ENCODE results near the gene MYADML2.
A peak's percentile ranks its signal among the peaks of the same experiment; 100 is the strongest.

The MYADML2 gene

DNA sequence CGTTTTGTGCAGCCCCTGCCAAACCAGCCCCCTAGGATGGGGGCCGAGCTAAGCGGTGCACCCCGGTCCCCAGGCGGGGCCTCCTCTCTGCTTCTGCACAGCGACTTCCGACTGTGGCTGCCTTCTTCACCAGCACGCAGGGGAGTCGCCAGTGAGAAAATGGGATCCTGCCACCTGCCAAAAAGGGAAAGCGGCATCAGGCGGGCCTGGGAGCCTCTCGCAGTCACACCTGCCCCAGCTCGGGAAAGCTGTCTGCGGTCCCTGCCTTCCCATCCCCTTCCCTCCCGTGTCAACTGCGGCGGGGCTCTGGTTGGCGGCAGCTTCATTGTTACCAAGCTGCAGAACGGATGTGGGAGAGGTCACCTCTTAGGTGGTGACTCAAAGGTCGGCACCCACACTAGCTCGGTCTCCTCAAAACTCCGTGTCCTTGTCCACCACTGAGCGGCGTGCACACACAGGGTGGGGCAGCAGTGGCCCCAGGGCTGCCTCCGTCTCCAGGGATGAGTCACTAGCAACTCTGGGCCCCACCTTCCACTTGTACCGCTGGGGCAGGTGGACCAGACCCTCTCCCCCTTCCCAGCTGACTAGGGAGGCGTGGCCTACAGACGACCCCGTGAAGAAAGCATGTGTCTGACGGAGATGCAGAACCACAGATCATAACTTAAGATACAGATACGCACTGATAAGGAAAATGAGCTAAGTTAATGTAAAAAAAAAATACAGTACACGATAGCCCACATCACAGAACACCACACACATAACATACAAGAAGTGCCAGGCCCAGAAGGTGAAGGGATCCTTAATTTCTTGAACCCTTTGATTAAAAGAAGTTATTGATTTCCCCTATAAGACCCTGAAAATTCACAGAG, 34.4 kb downstream of the MYADML2 start:
- DNase-seq (ENCODE audit: low spot score) (no peak), FAIRE-seq (no peak)

DNA sequence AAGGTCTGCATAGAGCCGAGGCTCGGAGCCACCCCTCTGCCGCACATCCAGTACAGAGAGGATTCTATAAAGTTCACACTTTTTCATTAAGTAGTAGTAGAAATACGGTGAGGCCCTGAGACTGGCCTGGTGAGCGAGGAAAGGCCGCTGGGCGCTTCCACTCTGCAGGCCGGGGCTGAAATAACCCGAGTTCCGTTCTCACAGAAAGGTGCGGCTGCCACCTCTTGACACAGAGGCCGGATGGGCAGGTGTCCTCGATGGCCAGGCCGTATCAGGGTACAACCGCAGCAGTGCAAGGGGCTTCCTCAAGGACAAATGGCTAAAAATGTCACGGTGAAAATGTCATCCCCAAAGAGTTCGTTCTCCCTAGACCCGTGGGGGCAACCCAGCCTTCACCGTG, 35.1 kb downstream of the MYADML2 start:
- DNase-seq (ENCODE audit: low spot score) (no peak), FAIRE-seq (no peak)

DNA sequence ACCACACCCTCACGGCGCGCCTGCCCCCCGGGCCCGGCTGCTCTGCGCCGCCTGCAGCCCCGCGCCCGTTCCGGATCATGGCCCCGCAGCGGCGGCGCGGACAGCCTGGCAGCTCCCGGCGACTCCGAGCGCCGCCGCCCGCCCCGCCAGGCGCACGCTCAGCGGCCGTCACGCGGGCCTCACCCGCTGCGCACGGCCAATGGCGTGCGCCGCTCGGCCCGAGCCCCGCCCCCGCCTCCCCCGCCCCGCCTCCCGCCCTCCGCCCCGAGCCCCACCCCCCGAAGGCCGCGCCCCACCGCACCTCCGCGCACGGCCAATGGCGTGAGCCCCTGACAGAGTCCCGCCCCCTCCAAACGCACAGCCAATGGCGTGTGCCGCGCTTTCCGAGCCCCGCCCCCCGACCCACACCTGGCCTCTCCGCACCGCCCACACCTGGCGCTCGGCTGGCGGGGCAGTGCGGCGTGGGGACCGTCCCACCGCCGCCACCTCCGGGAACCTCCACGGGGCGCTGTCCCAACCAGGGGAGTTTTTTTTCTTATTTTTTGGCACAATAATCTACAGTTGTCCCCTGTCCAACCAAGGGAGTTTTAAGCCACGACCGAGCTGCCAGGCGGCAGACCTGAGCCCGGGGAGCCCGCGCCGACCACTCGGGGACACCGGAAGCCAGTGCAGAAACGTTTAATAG, 35.6 kb downstream of the MYADML2 start, which contains the start of gene PCYT2:
TSS of gene PCYT2 (minus strand) at position 123 of the 685 bp plus-strand sequence. CDS start at position 79, 44 bp downstream.
- no peak for FAIRE-seq

DNA sequence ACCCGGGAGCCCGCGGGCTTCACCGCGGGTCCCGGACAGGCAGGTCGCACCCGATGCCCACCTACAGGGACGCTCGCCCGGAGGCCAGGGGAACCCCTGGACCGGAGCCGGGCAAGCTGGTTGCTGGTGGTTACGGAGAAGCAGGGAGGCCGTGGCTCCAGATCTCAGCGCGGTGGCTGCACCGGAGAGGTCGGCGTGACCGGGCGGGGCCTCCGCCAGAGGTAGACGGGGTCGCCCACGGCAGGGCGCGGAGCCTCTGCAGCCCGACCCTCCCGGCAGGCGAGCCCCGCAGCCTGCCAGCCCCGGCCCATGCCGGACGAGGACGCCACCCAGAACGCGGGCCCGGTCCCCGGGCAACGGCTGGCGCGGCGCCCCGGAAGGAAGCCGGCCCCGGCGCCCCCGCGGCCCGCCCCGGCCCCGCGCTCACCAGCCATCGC, 36.2 kb downstream of the MYADML2 start:
- FAIRE-seq = no peak
- no peak for DNase-seq (ENCODE audit: low spot score)

More for the DNA sequence above, 35.6 kb downstream of the MYADML2 start, which contains the start of gene PCYT2:
- DNase-seq (ENCODE audit: low spot score) = peak; percentile 68

DNA sequence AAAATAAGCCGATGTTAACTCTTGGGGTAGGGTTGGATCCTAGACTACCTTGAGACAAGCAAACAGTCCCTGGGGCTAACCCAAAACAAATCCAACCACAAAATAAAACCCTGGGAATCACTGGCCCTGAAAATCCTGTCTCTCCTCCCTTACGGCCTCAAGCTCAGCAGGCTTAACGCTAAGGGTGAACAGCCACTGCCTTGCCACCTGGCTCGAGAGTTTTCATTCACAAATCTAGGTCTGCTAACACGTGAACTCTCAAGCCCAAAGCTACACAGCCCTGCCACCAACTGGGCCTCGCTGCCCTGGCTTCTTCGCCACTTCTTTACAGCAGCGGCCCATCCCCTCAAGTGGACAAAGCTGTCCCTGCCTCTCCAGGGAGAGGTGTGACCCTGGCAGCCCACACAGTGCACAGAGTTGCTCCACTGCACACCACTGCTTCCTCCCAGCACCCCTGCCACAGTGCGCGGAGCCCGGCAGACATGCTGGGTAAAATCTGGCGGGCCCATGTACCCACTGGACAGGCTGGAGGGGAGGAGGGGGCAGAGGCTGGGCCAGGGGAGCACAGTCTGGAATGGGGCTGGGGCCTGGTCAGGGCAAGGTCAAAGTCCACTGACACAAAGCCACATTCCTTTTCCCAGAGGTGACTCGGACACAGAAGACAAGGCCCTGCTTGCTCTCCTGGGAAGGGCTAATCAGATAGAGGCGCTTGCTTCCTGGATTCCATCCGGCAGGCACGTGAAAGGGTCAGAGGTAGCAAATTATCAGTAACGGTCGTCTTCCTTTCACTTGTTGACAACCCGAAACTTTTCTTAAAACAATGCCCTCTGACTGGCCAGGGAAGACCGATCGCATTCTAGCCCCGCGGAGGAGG, 36.8 kb downstream of the MYADML2 start:
- no peak for FAIRE-seq
- peak; percentile 45 for DNase-seq (ENCODE audit: low spot score)

DNA sequence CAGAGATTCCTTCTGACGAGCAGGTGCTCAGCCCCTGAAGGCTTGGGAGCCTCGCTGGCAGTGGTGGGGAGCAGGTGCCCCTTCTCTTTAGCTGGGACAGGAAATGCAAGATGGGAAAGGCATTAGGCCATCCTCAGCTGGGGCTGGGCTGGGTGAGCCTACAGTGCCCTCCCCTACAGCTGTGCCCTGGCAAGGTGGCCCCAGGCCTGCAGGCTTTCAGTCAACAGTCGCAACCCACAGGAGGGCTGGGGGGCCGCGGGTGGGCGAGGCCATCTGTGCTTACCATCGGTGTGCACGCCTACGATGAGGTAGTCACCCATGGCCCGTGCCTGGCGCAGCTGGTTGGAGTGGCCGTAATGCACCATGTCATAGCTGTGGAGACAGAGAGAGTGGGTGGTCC, 37.8 kb downstream of the MYADML2 start:
- FAIRE-seq = no peak
- no peak for DNase-seq (ENCODE audit: low spot score)

DNA sequence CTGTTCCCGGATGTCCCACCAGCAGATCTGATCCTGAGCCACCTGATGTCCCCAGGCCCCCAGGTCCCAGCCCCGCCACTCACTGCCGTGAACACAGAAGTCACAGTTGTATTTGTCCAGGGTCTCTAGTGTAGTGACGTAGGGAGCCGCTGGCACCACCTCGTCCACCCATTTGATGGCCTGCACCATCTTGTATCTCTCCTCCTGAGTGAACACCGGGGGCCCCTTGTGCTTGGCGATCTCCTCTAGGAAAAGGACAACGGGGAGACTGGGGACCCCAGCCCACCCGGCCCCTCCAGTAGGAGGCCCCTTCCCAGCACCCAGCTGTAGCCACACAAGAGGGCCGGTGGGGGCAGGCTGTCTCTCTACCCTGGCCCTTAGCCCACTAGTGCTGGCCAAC, 38.2 kb downstream of the MYADML2 start:
- FAIRE-seq = no peak

DNA sequence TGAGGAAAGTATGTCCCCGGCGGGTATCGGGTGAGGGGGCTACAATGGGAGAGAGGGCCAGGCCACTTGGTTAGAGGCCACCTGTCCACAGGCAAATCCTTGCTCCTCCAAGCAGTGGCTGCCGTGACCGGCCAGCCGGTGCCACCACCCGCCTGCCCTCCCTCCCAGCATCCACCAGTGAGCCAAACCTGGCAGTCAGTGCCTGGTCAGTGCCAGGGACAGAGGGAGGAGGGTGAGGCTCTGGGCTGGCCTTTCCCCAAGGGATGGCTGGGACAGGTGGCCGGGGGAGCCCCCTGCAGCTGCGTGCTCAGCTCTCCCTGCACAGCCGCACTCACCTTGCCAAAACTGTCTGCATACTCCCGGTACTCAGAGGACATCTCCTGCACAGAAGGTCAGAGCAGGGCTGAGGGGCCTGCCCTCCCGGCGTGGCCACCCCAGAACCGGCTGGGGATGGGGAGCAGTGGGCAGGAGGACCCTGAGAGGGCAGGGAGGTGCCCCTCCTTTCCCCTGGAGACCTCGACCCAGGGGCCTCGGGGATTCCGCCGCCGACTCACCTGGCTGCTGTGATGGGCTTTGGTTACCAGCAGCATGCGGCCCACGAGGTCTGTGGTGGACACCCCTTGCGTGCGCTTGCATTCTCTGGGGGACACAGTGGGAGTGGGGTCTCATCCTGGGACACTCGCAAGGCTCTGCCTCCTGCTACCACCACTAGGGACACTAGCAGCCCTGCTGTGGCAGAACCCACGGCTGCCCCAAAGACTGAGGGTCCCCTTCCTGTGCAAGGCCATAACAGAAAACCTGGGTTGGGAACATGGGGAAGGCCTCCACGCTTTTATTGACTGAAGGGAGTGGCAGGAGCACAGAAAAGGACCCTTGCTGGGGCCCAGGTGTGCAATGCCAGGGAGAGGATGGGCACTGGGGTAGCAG, 39.6 kb downstream of the MYADML2 start:
- no peak for DNase-seq (ENCODE audit: low spot score)
- FAIRE-seq = no peak

More for the DNA sequence above, 38.2 kb downstream of the MYADML2 start:
- no peak for DNase-seq (ENCODE audit: low spot score)

DNA sequence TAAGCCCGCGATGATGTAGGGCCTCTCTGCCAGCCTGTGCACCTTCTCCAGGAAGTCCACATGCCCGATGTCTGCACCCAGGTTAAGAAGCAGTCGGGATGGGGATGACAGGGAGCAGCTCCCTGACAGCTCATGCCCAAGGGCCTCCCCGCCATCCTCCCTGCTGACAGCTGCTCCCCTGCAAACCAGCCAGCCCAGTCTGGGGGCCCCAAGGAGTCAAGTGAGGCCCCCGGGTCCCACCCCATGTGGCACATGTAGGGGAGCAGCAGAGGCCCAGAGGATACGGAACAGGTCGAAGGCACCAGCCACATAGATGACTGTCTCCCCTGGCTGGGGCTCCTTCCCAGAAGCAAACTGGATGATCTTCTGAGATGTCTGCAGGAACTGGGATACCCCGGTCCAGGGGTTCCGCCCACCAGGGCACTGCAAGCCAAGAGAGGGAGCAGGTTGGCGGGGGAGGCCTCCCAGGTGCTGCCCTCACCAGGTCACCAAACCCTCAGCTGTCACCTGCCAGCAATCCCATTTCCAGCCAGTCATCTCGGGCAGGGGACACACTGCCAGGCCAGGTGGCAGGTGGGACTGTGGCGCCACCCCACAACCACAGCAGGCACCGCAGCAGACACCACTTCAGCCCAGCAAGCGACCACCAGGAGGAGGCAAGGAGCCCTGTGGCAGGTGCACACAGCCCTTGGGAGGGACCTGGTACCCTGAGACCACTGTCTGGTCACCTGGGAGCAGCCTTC, 40.4 kb downstream of the MYADML2 start:
- FAIRE-seq = no peak
- DNase-seq (ENCODE audit: low spot score) = no peak

DNA sequence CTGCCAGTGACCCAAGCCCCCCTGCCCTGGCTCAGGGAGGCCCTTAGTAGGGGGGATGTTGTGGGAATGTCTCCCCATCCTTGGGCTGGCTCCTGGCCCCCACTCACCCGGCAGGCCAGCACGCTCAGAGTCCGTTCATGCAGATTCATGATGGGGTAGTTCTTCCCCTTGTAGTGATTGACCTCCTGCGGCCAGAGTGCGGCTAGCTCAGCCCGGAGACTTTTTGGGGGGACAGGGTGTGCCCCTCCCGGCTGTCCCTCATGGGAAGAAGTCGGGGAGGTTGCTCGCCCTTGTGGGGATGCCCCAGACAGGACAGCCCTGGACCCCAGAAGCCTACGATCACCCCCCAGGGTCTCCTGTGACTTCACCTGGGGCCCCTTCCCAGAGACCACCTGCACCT, 41.0 kb downstream of the MYADML2 start:
- DNase-seq (ENCODE audit: low spot score) (no peak), FAIRE-seq (no peak)

DNA sequence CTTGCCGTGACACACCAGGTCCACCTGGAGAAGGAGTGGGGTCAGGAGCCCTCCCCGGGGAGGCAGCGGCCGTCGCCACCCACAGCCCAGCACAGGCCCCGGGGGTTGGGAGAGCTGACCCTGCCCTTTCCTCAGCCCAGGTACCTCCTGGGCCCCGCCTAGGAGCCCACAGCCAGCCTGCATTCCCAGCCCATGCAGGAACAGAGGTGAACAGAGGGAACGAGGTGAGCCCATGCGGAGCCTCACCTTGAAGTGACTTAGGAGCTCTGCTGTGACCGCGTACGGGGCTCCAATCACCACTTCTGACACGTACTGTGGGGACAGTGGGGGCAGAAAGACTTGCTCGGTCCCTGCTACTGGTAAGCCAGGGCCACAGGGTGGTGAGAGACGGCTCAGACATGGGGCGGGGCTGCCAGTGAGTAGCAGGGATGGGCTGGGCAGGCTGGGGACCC, 41.6 kb downstream of the MYADML2 start:
- FAIRE-seq (no peak), DNase-seq (ENCODE audit: low spot score) (no peak)

DNA sequence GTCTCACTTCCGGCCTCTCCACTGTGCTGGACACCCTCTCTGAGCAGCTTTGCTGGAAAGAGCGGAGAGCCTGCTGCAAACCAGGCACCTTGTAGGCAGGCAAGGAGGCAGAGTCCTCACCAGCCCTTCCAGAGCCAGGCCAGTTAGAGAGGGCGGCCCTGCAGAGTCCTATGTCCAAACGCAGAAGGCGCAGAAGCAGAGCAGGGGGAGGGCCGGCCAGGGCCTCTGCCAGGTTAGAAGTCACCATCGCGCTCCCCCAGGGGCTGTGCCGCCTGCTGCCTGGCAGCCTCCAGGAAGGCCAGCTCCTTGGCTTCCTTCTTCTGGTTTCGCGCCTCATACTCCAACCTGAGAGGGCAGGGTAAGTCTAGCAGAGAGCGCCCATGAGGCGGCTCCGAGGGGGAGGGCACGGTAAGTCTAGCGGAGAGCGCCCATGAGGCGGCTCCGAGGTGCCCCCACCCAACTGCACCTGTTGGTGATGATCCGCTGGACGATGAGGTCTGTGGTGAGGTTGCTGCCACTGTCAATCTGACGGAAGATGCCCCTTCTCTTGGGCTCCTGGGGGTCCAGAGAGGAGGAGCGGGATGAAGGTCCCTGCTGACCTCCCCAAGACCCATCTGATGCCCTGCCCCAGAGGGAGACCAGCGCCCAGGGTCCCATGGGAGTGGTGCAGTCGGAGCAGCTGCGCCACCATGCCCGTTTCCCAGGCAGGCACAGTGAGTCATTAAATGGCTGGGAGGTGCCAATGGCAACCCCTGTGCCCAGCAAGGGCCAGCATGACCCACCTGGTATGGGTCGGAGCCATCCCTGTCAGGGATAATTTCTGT, 42.2 kb downstream of the MYADML2 start:
- DNase-seq (ENCODE audit: low spot score) (no peak), FAIRE-seq (no peak)

DNA sequence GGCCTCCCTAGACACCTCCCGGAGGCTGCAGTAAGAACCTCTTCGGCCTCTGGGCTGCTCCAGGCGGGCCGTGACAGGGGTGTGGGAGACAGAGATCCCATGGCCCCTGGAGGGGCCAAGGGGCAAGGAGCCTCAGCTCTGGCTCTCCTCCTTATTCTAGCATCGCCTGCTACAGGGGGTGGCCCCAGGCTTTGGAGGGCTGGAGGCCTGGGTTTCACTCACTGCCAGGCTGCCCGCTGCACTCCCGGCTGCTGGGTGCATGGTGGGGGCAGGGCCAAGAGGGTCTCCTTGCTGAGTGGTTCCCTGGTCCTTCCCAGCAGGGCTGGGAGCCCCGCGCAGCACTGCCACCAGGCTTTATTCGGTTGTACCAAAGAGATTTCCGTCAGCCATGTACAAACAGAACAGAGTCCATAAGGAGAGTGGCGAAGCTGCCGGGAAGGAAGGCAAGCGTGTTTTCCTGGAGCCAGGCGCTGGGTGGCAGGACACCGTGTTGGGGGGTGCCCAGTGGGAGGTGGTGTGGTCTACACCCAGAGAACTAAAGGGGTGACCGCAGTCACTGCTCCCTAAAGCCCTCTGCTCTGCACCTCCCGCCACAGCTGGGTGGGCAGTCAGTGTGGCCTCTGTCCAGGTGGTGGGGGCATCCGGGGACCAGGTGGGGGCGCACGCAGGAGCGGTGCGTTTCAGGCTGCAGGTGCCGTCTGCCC, 43.0 kb downstream of the MYADML2 start:
- FAIRE-seq (no peak), DNase-seq (ENCODE audit: low spot score) (no peak)

DNA sequence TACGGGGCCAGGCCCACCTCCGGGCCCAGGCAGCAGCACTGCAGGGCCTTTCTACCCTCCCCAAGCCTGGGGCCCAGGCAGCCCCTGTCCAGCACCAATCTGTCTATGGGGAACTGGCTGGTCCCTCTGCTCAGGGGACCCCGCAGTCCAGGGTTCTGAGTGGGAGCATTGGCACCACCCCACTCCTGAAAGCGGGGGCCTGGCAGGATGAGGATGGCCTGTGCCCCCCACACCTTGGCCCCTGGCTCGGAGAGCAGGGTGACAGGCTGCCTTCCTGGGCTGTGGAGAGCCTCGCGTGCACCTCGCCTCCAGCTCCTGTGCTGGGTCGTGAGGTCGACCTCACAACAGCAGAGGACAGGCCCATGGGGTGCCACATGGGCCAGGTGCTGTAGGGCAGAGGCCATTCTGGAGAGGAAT, 43.6 kb downstream of the MYADML2 start:
- DNase-seq (ENCODE audit: low spot score) = no peak
- FAIRE-seq = no peak

DNA sequence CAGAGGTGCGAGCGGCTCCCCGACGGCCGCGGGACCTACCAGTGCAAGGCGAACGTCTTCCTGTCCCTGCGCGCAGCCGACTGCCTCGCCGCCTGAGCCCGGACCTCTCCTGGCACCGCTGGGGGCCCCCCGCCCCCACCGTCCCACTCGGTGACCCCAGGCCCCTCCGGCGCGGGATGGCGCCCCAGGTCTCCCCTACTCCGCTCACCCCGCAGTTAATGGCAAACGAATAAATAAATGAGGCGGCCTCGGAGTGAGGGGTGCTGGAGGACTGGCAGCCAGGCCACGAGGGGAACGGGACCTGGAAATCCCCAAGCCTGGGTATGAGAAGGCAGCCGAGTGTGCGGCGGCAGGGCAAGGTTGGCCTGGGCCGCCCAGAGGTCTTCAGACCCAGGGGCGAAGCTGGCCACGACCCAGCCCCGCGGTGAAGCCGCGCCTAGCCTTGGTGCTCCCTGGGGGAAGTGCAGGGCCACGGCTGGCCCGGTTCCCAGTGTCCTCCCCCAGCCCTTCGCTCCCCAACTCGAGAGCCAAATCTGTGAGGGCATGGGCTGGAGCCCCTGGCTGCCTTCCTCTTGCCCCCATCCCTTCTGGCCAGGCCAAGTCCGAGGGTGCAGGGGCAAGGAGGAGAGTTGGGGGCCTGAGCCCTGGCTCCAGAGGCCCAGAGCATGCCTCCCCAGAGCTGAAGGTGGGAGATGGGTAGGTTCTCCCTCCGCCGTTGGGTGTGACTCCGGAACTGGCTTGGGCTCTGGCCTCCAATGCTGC, 44.2 kb downstream of the MYADML2 start:
- FAIRE-seq = no peak
- no peak for DNase-seq (ENCODE audit: low spot score)

DNA sequence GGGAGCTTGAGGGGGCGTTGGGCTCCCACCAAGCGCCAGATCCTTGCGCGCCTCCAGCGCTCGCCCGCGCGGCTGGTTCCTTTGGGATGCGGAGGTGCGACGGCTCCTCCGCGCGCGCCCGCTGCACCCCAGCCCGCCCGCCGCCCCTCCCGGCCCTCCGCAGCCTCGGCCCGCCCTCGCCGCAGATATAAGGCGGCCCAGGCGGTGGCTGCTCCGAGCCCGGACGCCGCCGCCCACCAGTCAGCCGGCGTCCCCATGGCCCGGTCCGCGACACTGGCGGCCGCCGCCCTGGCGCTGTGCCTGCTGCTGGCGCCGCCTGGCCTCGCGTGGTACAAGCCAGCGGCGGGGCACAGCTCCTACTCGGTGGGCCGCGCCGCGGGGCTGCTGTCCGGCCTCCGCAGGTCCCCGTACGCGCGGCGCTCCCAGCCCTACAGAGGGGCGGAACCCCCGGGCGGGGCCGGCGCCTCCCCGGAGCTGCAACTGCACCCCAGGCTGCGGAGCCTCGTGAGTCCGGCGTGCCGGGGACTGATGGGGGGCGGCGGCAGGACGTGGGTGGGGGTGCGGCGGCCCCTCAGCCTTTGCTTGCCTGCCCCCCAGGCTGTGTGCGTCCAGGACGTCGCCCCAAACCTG, 44.9 kb downstream of the MYADML2 start, which contains the start of gene NPB:
TSS of gene NPB (plus strand) at position 216 of the 630 bp plus-strand sequence. CDS start at position 256, 40 bp downstream.
- DNase-seq (ENCODE audit: low spot score) (no peak), FAIRE-seq (no peak)

All from RCC 7860 (cell line).